ENCODE results near the gene CRMP1.

DNA sequence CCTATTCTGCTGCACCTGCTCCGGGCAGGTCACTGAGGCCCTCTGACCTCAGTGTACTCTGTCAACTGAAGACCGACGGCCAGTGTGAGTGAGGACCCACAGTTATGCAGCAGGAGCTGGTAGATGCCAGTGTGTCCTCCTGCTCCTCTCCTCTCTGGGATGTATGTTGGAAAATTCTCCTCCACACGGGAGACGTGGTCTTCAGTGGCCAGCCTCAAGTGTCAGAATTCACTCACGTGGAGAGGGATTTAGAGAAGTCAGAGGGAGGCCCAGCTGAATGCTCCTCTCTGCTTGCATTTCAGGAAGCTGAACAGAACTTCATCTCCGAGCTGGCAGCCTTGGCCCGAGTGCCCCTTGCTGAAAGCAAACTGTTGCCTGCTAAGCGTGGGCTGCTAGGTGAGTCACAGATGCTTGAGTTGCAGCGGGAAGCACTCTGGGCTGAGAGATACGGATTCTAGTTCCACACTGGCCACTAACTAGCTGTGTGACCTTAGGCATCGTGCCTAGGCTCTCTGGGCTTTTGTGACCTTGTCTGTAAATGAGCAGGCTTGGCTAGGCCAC lies 83.6 kb downstream of the CRMP1 start:
- no peak for TF ChIP-seq POLR2A (IDR thresholded peaks at IDR 0.05; ENCODE audit: control extremely low read depth in 1 of 2, low read depth in 2 of 2, low read length in 2 of 2)
- no peak for TF ChIP-seq EZH2 (IDR thresholded peaks at IDR 0.05; ENCODE audit: low read depth, low read length, severe bottlenecking)
- no peak for TF ChIP-seq YY1 (IDR thresholded peaks at IDR 0.05; ENCODE audit: low read depth, low read length)
- no peak for TF ChIP-seq SP1 (IDR thresholded peaks at IDR 0.05; ENCODE audit: low read depth, low read length)
- TF ChIP-seq BACH1 (IDR thresholded peaks at IDR 0.05; ENCODE audit: low read length) = no peak
- TF ChIP-seq, protein P1, sequence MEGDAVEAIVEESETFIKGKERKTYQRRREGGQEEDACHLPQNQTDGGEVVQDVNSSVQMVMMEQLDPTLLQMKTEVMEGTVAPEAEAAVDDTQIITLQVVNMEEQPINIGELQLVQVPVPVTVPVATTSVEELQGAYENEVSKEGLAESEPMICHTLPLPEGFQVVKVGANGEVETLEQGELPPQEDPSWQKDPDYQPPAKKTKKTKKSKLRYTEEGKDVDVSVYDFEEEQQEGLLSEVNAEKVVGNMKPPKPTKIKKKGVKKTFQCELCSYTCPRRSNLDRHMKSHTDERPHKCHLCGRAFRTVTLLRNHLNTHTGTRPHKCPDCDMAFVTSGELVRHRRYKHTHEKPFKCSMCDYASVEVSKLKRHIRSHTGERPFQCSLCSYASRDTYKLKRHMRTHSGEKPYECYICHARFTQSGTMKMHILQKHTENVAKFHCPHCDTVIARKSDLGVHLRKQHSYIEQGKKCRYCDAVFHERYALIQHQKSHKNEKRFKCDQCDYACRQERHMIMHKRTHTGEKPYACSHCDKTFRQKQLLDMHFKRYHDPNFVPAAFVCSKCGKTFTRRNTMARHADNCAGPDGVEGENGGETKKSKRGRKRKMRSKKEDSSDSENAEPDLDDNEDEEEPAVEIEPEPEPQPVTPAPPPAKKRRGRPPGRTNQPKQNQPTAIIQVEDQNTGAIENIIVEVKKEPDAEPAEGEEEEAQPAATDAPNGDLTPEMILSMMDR (IDR thresholded peaks at IDR 0.05; ENCODE audit: control extremely low read depth in 1 of 3, insufficient read depth in 1 of 3, low read depth in 1 of 3, low read length in 3 of 3) = no peak
- TF ChIP-seq, protein P2, sequence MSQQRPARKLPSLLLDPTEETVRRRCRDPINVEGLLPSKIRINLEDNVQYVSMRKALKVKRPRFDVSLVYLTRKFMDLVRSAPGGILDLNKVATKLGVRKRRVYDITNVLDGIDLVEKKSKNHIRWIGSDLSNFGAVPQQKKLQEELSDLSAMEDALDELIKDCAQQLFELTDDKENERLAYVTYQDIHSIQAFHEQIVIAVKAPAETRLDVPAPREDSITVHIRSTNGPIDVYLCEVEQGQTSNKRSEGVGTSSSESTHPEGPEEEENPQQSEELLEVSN (IDR thresholded peaks at IDR 0.05) = no peak
- TF ChIP-seq CREB1 (IDR thresholded peaks at IDR 0.05) = no peak
- no peak for TF ChIP-seq HDAC6 (IDR thresholded peaks at IDR 0.05; ENCODE audit: low read depth, low read length)
- no peak for TF ChIP-seq ZNF274 (IDR thresholded peaks at IDR 0.05; ENCODE audit: borderline replicate concordance, extremely low read depth, low read length)
- TF ChIP-seq, protein P3, sequence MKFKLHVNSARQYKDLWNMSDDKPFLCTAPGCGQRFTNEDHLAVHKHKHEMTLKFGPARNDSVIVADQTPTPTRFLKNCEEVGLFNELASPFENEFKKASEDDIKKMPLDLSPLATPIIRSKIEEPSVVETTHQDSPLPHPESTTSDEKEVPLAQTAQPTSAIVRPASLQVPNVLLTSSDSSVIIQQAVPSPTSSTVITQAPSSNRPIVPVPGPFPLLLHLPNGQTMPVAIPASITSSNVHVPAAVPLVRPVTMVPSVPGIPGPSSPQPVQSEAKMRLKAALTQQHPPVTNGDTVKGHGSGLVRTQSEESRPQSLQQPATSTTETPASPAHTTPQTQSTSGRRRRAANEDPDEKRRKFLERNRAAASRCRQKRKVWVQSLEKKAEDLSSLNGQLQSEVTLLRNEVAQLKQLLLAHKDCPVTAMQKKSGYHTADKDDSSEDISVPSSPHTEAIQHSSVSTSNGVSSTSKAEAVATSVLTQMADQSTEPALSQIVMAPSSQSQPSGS (IDR thresholded peaks at IDR 0.05; ENCODE audit: low read length) = no peak
- TF ChIP-seq POLR2AphosphoS5 (IDR thresholded peaks at IDR 0.05; ENCODE audit: low read depth, low read length) = no peak
- no peak for TF ChIP-seq SIN3A (conservative IDR thresholded peaks at IDR 0.05 in 1 of 2, IDR thresholded peaks at IDR 0.05 in 1 of 2; ENCODE audit: low read depth in 1 of 2, low read length in 2 of 2)

Data from H1 (cell line).